Neutrophil (primary cell): ENCODE data around the gene TRAPPC8.
"Not testable (repeated sequence)": the region's sequence is repeated elsewhere in the genome, so short reads cannot be mapped to it uniquely, and the experiment has no call there.

Experiments used
- H3K27ac ChIP-seq: fragments of 200-600 bp; sonication (generic); 2 replicates; pipeline ENCODE4 v1.5.1; 2016; ENCODE audit warnings: mild to moderate bottlenecking, moderate library complexity
- H3K27me3 ChIP-seq: fragments of 200-600 bp; sonication (generic); 2 replicates; pipeline ENCODE4 v1.6.0; 2016; ENCODE audit warnings: mild to moderate bottlenecking
- H3K36me3 ChIP-seq: fragments of 200-600 bp; sonication (generic); 2 replicates; pipeline ENCODE4 v1.5.1; 2017
- H3K4me1 ChIP-seq, 2 experiments: fragments of 200-600 bp in 1 of 2; sonication (generic) in 1 of 2; 1 replicate in 1 of 2; 2 replicates in 1 of 2; pipeline versions ENCODE4 v1.5.1 to v1.6.1; 2013 to 2016; ENCODE audit warnings: low read depth in 1 of 2, low read length in 1 of 2, mild to moderate bottlenecking in 1 of 2, moderate library complexity in 1 of 2; ENCODE audit not compliant: control insufficient read depth in 1 of 2, insufficient read depth in 1 of 2
- H3K4me3 ChIP-seq, 2 experiments: fragments of 200-600 bp in 1 of 2; sonication (generic) in 1 of 2; 1 replicate in 1 of 2; 2 replicates in 1 of 2; pipeline ENCODE4 v1.5.1; 2013 to 2016; ENCODE audit warnings: low read depth in 1 of 2, low read length in 1 of 2, mild to moderate bottlenecking in 1 of 2, moderate library complexity in 1 of 2
- H3K9me3 ChIP-seq: fragments of 200-600 bp; sonication (generic); 2 replicates; pipeline ENCODE4 v1.5.1; 2016
- TF ChIP-seq, protein P1 (sequence below): fragments of 200-600 bp; sonication (generic); IDR thresholded peaks from 2 replicates; pipeline ENCODE4 v1.5.1; 2016; ENCODE audit warnings: antibody characterized with exemption

TRAPPC8 gene

DNA sequence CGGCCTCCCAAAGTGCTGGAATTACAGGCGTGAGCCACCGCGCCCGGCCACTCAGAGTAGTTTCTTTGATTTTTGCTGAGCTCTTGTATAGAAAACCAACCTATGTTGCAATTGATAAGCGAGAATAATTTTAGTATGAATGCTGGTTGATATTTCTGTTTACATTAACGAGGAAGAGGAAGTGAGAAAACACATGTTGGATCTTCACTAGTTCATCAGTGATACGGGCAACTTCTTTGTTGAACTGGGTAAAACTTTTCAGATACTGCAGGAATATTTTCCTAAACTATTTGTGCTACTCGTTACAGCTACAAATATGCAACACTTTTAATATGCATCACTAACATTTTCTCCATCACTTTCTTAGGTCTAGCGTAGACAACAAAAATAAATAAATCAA lies 114.3 kb downstream of the TRAPPC8 start:
- H3K27ac ChIP-seq: no peak overlapping the region
- no peaks in the 10 kb centered on the region for H3K4me1 ChIP-seq
- H3K4me3 ChIP-seq: no peak overlapping the region
- peaks cover 48% of the 10 kb centered on the region for H3K36me3 ChIP-seq
- H3K27me3 ChIP-seq: no peaks in the 10 kb centered on the region
- H3K9me3 ChIP-seq: no peaks in the 10 kb centered on the region
- TF ChIP-seq, protein P1, sequence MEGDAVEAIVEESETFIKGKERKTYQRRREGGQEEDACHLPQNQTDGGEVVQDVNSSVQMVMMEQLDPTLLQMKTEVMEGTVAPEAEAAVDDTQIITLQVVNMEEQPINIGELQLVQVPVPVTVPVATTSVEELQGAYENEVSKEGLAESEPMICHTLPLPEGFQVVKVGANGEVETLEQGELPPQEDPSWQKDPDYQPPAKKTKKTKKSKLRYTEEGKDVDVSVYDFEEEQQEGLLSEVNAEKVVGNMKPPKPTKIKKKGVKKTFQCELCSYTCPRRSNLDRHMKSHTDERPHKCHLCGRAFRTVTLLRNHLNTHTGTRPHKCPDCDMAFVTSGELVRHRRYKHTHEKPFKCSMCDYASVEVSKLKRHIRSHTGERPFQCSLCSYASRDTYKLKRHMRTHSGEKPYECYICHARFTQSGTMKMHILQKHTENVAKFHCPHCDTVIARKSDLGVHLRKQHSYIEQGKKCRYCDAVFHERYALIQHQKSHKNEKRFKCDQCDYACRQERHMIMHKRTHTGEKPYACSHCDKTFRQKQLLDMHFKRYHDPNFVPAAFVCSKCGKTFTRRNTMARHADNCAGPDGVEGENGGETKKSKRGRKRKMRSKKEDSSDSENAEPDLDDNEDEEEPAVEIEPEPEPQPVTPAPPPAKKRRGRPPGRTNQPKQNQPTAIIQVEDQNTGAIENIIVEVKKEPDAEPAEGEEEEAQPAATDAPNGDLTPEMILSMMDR: no peak

DNA sequence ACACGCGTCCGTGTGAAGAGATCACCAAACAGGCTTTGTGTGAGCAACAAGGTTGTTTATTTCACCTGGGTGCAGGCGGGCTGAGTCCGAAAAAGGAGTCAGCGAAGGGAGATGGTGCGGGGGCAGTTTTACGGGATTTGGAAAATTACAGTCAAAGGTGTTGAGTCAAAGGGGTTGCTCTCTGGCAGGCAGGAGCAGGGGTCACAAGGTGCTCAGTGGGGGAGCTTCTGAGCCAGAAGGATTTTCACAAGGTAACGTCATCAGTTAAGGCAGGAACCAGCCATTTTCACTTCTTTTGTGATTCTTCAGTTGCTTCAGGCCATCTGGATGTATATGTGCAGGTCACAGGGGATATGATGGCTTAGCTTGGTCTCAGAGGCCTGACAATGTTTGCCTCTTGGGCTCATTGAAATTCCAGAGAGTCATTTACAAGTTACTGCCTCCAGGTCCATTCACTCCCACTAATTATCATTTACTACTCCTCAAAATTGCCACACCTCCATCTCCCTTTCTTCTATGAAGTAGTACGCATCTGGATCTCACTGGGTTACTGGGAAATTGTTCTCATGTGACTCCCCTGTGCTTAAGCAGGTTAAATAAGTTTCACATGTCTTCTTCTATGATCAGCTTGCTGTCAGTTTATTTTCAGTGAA lies 116.1 kb downstream of the TRAPPC8 start:
- H3K4me1 ChIP-seq, H3K4me3 ChIP-seq, H3K9me3 ChIP-seq, H3K27ac ChIP-seq, H3K27me3 ChIP-seq: not testable (repeated sequence)
- peaks cover 31% of the 10 kb centered on the region for H3K36me3 ChIP-seq

DNA sequence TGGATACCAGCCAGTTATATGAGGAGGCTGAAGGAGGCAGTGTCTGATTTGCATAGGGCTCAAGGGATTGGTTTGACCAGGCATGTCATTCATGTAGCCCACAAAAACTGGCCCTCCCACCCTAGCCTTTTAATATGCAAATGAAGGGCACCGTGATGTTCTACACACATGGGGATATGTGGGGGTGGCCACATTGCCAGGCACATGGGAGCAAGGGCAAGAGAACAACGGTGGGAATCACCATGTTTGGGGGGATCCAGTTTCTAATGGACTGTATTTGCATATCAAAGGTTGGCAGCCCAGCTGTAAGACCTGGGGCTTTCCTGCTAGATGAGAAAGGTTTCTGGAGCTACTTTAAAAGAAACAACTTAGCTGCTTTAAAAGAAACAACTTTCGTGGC lies 117.2 kb downstream of the TRAPPC8 start:
- H3K9me3 ChIP-seq: no peaks in the 10 kb centered on the region
- no peak overlapping the region for H3K27ac ChIP-seq
- peaks cover 21% of the 10 kb centered on the region for H3K36me3 ChIP-seq
- H3K4me3 ChIP-seq: no peak overlapping the region
- H3K4me1 ChIP-seq: no peaks in the 10 kb centered on the region
- H3K27me3 ChIP-seq: no peaks in the 10 kb centered on the region
- TF ChIP-seq, protein P1: no peak

DNA sequence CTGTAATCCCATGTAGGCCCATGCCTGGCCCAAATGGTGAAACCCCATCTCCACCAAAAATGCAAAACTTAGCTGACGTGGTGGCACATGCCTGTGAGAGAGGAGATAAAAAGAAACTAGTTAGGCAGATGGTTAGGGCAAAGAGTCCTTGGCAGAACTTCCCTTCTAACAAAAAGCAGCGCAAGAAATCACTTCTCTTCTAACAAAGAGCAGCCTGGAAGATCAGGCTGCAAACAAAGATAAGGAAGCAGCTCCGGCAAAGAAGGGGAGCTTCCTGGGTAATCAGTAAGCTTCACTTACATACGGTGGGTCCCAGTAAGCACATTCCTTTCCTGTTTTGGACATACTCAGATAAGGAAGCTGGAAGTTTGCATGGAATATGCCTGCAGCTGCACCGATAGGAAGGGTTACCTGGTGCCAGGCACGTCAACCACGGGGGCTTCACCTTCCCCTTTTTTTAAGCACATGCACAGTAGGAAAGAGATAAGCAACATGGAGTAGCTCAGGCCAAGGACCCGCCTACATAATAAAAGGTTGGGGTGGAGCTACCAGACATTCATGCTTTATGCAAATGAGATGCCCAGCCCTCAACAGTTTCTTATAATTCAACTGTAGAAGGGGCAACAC lies 121.3 kb downstream of the TRAPPC8 start:
- H3K27ac ChIP-seq: no peak overlapping the region
- H3K27me3 ChIP-seq: no peaks in the 10 kb centered on the region
- no peak overlapping the region for H3K4me3 ChIP-seq
- no peaks in the 10 kb centered on the region for H3K9me3 ChIP-seq
- no peaks in the 10 kb centered on the region for H3K4me1 ChIP-seq
- TF ChIP-seq, protein P1: no peak
- H3K36me3 ChIP-seq: no peaks in the 10 kb centered on the region

DNA sequence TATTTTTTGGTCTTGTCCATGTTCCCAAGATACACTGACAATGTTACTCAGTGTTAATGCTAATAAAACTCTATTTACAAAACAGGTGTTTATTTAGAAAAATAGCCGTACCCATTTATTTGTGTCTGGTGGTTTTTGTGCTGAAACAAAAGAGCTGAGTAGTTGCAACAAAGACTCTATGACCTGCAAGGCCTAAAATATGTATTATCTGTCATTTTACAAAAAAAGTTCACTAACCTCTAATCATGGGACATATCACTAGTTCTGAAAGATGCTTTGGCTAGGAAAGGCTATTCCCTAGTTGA lies 123.1 kb downstream of the TRAPPC8 start:
- H3K9me3 ChIP-seq: no peaks in the 10 kb centered on the region
- H3K4me3 ChIP-seq: no peak overlapping the region
- H3K4me1 ChIP-seq: no peaks in the 10 kb centered on the region
- no peak overlapping the region for H3K27ac ChIP-seq
- TF ChIP-seq, protein P1: no peak
- H3K27me3 ChIP-seq: no peaks in the 10 kb centered on the region
- H3K36me3 ChIP-seq: no peaks in the 10 kb centered on the region

DNA sequence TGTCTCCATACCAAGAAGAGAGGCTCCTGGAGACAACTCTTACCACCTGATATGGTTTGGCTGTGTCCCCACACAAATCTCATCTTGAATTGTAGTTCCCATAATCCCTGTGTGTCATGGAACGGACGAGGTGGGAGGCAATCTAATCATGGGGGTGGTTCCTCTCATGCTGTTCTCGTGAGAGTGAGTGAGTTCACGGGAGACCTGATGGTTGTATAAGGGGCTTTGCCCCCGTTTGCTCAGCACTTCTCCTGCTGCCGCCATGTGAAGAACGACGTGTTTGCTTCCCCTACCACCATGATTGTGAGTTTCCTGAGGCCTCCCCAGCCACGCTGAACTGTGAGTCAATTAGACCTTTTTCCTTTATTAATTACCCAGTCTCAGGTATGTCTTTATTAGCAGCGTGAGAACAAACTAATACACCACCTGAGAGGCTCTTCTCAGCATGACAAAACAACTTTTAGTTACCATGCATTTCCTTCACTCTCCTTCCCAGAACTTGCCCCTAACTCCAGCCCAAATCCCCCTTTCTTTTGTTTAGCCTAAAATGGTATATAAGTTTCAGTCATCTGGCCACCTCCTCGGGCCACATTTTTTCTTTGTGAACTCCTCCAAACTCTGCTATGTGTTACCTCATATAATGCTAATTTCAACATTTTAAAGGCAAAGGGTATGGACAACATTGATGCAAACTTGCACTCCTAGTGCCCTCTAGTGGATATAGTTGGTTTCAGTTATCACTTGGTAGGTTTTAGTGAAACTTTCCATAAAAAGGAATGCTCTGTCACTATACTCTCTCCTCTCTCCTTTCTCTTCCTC lies 123.6 kb downstream of the TRAPPC8 start:
- TF ChIP-seq, protein P1: no peak
- Histone ChIP-seq H3K36me3 (no peaks in the 10 kb centered on the region), H3K4me3 (no peak overlapping the region), H3K4me1 (no peaks in the 10 kb centered on the region), H3K27me3 (no peaks in the 10 kb centered on the region), H3K9me3 (no peaks in the 10 kb centered on the region), H3K27ac (no peak overlapping the region)
